GM12878 (cell line): ENCODE measurements around the gene NCL.

Experiments
- CBX3 ChIP-seq: fragments of 200-600 bp; sonication (generic); IDR thresholded peaks from 2 replicates; pipeline ENCODE4 v1.6.1; 2016; ENCODE audit warnings: low read depth, borderline replicate concordance
- DPF2 ChIP-seq: fragments of 450-650 bp; IDR thresholded peaks from 2 replicates; pipeline ENCODE4 v1.6.1; 2017; ENCODE audit warnings: mild to moderate bottlenecking
- FOXM1 ChIP-seq: IDR thresholded peaks from 2 replicates; pipeline ENCODE4 v1.6.1; 2012; ENCODE audit warnings: low read depth, mild to moderate bottlenecking, inconsistent platforms, low read length, moderate library complexity
- IKZF1 ChIP-seq: fragments of 450-650 bp; conservative IDR thresholded peaks from 2 replicates; pipeline ENCODE4 v1.6.1; 2017; ENCODE audit warnings: antibody characterized with exemption, mild to moderate bottlenecking
- KDM1A ChIP-seq: fragments of 200-600 bp; sonication (generic); IDR thresholded peaks from 2 replicates; pipeline ENCODE4 v1.6.1; 2016; ENCODE audit warnings: borderline replicate concordance
- MTA2 ChIP-seq: fragments of 450-650 bp; IDR thresholded peaks from 2 replicates; pipeline ENCODE4 v1.6.1; 2016; ENCODE audit warnings: low read depth, mild to moderate bottlenecking, moderate library complexity
- TCF7 ChIP-seq: IDR thresholded peaks from 2 replicates; pipeline ENCODE4 v1.6.1; 2014; ENCODE audit warnings: antibody characterized with exemption, borderline replicate concordance
- TF ChIP-seq, protein P1 (sequence below): IDR thresholded peaks from 2 replicates; pipeline ENCODE4 v1.6.1; 2012; ENCODE audit warnings: mild to moderate bottlenecking, low read depth, low read length
- TF ChIP-seq, protein P2 (sequence below), 3 experiments: IDR thresholded peaks in 2 of 3; conservative IDR thresholded peaks in 1 of 3; 2 replicates each; pipeline ENCODE4 v1.5.1; 2011; ENCODE audit warnings: low read depth in 3 of 3, low read length in 3 of 3, mild to moderate bottlenecking in 3 of 3, control low read depth in 2 of 3, moderate library complexity in 2 of 3, inconsistent platforms in 1 of 3, mixed read lengths in 1 of 3; ENCODE audit not compliant: control insufficient read depth in 2 of 3, insufficient read depth in 1 of 3; ENCODE audit errors: extremely low read depth in 1 of 3
- TF ChIP-seq, protein P3 (sequence below): fragments of 450-650 bp; IDR thresholded peaks from 2 replicates; pipeline ENCODE4 v1.6.1; 2017; ENCODE audit warnings: mild to moderate bottlenecking

DNA sequence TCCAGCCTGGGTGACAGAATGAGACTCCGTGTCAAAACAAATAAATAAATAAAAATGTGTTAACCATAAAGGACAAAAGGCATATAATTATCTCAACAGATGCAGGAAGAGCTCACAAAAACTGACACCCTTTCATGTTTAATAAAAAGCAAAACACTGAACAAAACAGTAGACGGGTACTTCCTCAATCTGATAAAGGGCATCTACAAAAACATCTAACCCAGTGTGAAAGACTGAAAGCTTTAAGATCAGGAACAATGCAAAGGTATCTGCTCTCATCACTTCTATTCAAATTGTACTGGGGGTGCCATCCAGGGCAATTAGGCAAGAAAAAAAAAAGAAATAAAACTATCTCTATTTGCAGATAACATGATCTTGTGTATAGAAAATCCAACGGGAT, 11.7 kb upstream of the NCL start:
- TF ChIP-seq, protein P1, sequence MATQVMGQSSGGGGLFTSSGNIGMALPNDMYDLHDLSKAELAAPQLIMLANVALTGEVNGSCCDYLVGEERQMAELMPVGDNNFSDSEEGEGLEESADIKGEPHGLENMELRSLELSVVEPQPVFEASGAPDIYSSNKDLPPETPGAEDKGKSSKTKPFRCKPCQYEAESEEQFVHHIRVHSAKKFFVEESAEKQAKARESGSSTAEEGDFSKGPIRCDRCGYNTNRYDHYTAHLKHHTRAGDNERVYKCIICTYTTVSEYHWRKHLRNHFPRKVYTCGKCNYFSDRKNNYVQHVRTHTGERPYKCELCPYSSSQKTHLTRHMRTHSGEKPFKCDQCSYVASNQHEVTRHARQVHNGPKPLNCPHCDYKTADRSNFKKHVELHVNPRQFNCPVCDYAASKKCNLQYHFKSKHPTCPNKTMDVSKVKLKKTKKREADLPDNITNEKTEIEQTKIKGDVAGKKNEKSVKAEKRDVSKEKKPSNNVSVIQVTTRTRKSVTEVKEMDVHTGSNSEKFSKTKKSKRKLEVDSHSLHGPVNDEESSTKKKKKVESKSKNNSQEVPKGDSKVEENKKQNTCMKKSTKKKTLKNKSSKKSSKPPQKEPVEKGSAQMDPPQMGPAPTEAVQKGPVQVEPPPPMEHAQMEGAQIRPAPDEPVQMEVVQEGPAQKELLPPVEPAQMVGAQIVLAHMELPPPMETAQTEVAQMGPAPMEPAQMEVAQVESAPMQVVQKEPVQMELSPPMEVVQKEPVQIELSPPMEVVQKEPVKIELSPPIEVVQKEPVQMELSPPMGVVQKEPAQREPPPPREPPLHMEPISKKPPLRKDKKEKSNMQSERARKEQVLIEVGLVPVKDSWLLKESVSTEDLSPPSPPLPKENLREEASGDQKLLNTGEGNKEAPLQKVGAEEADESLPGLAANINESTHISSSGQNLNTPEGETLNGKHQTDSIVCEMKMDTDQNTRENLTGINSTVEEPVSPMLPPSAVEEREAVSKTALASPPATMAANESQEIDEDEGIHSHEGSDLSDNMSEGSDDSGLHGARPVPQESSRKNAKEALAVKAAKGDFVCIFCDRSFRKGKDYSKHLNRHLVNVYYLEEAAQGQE = no peak
- no peak for TF ChIP-seq TCF7
- TF ChIP-seq, protein P2, sequence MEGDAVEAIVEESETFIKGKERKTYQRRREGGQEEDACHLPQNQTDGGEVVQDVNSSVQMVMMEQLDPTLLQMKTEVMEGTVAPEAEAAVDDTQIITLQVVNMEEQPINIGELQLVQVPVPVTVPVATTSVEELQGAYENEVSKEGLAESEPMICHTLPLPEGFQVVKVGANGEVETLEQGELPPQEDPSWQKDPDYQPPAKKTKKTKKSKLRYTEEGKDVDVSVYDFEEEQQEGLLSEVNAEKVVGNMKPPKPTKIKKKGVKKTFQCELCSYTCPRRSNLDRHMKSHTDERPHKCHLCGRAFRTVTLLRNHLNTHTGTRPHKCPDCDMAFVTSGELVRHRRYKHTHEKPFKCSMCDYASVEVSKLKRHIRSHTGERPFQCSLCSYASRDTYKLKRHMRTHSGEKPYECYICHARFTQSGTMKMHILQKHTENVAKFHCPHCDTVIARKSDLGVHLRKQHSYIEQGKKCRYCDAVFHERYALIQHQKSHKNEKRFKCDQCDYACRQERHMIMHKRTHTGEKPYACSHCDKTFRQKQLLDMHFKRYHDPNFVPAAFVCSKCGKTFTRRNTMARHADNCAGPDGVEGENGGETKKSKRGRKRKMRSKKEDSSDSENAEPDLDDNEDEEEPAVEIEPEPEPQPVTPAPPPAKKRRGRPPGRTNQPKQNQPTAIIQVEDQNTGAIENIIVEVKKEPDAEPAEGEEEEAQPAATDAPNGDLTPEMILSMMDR (IDR thresholded peaks at IDR 0.05 in 2 of 3, conservative IDR thresholded peaks at IDR 0.05 in 1 of 3; ENCODE audit: control insufficient read depth in 2 of 3, extremely low read depth in 1 of 3, insufficient read depth in 1 of 3, low read depth in 3 of 3, low read length in 3 of 3) = no peak
- no peak for TF ChIP-seq DPF2
- TF ChIP-seq, protein P3, sequence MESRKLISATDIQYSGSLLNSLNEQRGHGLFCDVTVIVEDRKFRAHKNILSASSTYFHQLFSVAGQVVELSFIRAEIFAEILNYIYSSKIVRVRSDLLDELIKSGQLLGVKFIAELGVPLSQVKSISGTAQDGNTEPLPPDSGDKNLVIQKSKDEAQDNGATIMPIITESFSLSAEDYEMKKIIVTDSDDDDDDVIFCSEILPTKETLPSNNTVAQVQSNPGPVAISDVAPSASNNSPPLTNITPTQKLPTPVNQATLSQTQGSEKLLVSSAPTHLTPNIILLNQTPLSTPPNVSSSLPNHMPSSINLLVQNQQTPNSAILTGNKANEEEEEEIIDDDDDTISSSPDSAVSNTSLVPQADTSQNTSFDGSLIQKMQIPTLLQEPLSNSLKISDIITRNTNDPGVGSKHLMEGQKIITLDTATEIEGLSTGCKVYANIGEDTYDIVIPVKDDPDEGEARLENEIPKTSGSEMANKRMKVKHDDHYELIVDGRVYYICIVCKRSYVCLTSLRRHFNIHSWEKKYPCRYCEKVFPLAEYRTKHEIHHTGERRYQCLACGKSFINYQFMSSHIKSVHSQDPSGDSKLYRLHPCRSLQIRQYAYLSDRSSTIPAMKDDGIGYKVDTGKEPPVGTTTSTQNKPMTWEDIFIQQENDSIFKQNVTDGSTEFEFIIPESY = no peak
- TF ChIP-seq KDM1A = no peak
- no peak for TF ChIP-seq CBX3
- TF ChIP-seq IKZF1 = no peak
- TF ChIP-seq MTA2 = no peak
- no peak for TF ChIP-seq FOXM1
